Uterus (tissue), 4 donors: ENCODE measurements around the gene HIPK1. TPM values are rescaled to one million over a fixed set of nuclear protein-coding genes. Genes with fewer than 3 reads are reported as not detected.

Experiments used
- DNase-seq, 2 donors: peaks; one replicate each; pipeline ENCODE4 v3.0.0-alpha.2; 2019 to 2020
- H3K27ac ChIP-seq, 2 donors: fragments of 200-600 bp; sonication (generic); 1 replicate in 1 of 2; 2 replicates in 1 of 2; pipeline ENCODE4 v1.5.1; 2016 to 2018
- H3K27me3 ChIP-seq, 2 donors: fragments of 200-600 bp; sonication (generic); one replicate each; pipeline ENCODE4 v1.5.1; 2018 to 2019; ENCODE audit warnings: control low read depth in 1 of 2
- H3K36me3 ChIP-seq, 2 donors: fragments of 200-600 bp; sonication (generic); one replicate each; pipeline ENCODE4 v1.5.1; 2019; ENCODE audit warnings: control low read depth in 1 of 2
- H3K4me1 ChIP-seq, 2 donors: fragments of 200-600 bp; sonication (generic); one replicate each; pipeline ENCODE4 v1.5.1; 2018 to 2019; ENCODE audit warnings: control low read depth in 1 of 2
- H3K4me3 ChIP-seq, 2 donors: fragments of 200-600 bp; sonication (generic); 1 replicate in 1 of 2; 2 replicates in 1 of 2; pipeline ENCODE4 v1.5.1; 2018 to 2019; ENCODE audit warnings: mild to moderate bottlenecking in 1 of 2
- H3K9me3 ChIP-seq, 2 donors: fragments of 200-600 bp; sonication (generic); one replicate each; pipeline ENCODE4 v1.5.1; 2019; ENCODE audit warnings: control low read depth in 1 of 2
- POLR2A ChIP-seq, 2 donors: fragments of 450-650 bp; IDR thresholded peaks; one replicate each; pipeline ENCODE4 v1.6.1; 2016; ENCODE audit warnings: antibody characterized with exemption in 2 of 2, mild to moderate bottlenecking in 1 of 2, moderate library complexity in 1 of 2
- intact Hi-C: fragments of 100-400 bp; cut with DNase I; formaldehyde crosslinking; loops from one replicate; pipeline ENCODE4 v1.15.1; 2023; ENCODE audit warnings: low total_unique reads
- total RNA-seq, 4 donors: library from RNA; depleted of rRNA in 3 of 4; stranded (reverse); fragments of >200 nt in 3 of 4; gene quantifications; one replicate each; pipeline versions ENCODE4 v1.1.0 to v1.2.4, GENCODE V29; 2014 to 2023
- TF ChIP-seq, protein P1 (sequence below), 4 experiments: fragments of 200-600 bp in 2 of 4; fragments of 450-650 bp in 2 of 4; sonication (generic) in 2 of 4; IDR thresholded peaks; one replicate each; pipeline ENCODE4 v1.5.1; 2016 to 2019; ENCODE audit warnings: antibody characterized with exemption in 4 of 4, mild to moderate bottlenecking in 2 of 4, moderate library complexity in 1 of 4
- donor health status: DM: yes; HTN: yes; CAD: no.

The HIPK1 gene
- total RNA-seq, 4 donors from 2014 or later: 21.5 to 92.7 (median 39.7) TPM

DNA sequence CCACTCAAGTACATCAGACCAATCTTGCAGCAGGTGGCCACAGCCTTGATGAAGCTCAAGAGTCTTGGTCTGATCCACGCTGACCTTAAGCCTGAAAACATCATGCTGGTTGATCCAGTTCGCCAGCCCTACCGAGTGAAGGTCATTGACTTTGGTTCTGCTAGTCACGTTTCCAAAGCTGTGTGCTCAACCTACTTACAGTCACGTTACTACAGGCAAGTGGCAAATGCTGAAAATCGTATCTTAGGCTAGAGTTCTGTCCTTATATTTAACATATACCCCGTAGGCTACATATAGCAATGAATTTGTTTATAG is 12.1 kb downstream of the HIPK1 start:
- TF ChIP-seq POLR2A (IDR thresholded peaks at IDR 0.05): no peak
- TF ChIP-seq, protein P1, sequence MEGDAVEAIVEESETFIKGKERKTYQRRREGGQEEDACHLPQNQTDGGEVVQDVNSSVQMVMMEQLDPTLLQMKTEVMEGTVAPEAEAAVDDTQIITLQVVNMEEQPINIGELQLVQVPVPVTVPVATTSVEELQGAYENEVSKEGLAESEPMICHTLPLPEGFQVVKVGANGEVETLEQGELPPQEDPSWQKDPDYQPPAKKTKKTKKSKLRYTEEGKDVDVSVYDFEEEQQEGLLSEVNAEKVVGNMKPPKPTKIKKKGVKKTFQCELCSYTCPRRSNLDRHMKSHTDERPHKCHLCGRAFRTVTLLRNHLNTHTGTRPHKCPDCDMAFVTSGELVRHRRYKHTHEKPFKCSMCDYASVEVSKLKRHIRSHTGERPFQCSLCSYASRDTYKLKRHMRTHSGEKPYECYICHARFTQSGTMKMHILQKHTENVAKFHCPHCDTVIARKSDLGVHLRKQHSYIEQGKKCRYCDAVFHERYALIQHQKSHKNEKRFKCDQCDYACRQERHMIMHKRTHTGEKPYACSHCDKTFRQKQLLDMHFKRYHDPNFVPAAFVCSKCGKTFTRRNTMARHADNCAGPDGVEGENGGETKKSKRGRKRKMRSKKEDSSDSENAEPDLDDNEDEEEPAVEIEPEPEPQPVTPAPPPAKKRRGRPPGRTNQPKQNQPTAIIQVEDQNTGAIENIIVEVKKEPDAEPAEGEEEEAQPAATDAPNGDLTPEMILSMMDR (IDR thresholded peaks at IDR 0.05): no peak
- Histone ChIP-seq H3K27me3 (no peaks in the 10 kb centered on the region), H3K36me3 (no peaks in the 10 kb centered on the region), H3K27ac (no peak overlapping the region), H3K9me3 (no peaks in the 10 kb centered on the region), H3K4me3 (no peak overlapping the region), H3K4me1 (no peaks in the 10 kb centered on the region)
- intact Hi-C loops: no loop called here
- no peak for DNase-seq

DNA sequence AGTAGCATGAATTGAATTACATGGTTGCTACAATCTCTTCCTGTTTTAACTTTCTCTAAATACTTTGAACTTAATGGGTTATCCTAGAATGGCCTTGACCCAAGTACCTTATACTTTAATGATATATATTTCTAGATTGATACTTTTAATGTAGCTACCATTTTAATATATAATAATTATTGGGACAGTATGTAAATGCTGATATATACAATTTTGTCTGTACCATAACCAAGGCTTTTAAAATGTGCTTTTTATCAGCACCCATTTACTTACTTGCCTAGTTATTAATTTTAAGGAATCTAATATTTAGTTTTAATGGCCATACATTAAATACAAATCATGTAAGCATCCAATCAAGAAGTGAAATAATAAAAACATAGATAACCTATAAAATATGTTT is 13.4 kb downstream of the HIPK1 start:
- intact Hi-C loops: no loop called here
- Histone ChIP-seq H3K9me3 (no peaks in the 10 kb centered on the region), H3K4me1 (peaks cover 0 to 3% of the 10 kb centered on the region in 2 donors), H3K27me3 (no peaks in the 10 kb centered on the region), H3K36me3 (no peaks in the 10 kb centered on the region), H3K27ac (no peak overlapping the region), H3K4me3 (no peak overlapping the region)
- no peak for DNase-seq
- TF ChIP-seq, protein P1 (IDR thresholded peaks at IDR 0.05): no peak
- no peak for TF ChIP-seq POLR2A (IDR thresholded peaks at IDR 0.05)

DNA sequence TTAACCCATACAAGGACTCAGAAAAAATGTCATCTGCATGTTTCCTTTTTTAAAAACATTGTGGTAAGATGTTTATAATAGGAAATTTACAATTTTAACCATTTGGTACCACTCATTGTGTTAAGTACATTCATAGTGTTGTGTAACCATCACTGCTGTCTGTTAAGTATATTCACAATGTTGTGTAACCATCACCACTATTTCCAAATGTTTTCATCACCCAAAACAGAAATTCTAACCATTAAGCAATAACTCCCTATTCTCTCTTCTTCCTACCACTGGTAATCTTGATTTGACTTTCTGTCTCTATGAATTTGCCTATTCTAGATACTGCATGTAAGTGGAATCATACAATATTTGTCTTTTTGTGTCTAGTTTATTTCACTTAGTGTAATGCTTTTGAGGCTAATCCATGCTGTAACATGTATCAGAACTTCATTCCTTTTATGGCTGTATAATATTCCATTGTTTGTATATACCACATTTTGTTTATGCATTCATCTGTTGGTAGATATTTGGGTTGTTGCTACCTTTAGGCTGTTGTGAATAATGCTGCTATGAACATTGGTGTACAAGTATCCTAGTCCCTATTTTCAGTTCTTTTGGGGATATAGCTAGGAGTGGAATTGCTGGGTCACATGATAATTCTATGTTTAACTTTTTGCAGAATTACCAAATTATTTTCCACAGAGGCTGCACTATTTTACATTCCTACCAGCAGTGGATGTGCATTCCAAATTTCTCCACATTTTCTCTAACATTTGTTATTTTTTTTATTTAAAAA is 14.1 kb downstream of the HIPK1 start:
- Histone ChIP-seq H3K4me3 (no peak overlapping the region), H3K36me3 (no peaks in the 10 kb centered on the region), H3K27ac (no peak overlapping the region), H3K9me3 (no peaks in the 10 kb centered on the region), H3K4me1 (peaks cover 0 to 6% of the 10 kb centered on the region in 2 donors), H3K27me3 (no peaks in the 10 kb centered on the region)
- TF ChIP-seq, protein P1 (IDR thresholded peaks at IDR 0.05): no peak
- no peak for TF ChIP-seq POLR2A (IDR thresholded peaks at IDR 0.05)
- no peak for DNase-seq
- intact Hi-C loops: no loop called here

DNA sequence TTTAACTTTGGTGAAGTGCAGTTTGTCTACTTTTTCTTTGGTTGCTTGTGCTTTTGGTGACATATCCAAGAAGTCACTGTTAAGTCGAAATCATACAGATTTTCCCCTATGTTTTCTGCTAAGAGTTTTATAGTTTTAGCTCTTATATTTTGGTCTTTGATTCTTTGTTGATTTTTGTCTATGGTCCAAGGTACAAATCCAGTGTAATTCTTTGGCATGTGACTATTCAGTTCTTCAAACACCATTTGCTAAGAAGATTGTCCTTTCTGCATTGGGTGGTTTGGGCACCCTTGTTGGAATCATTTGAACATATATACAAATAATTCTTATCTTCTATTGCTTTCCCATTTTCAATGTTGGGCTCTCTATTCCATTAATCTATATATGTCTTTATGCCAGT is 16.2 kb downstream of the HIPK1 start:
- Histone ChIP-seq H3K9me3 (no peaks in the 10 kb centered on the region), H3K4me1 (peaks cover 0 to 10% of the 10 kb centered on the region in 2 donors), H3K27ac (no peak overlapping the region), H3K36me3 (no peaks in the 10 kb centered on the region), H3K27me3 (no peaks in the 10 kb centered on the region), H3K4me3 (no peak overlapping the region)
- TF ChIP-seq, protein P1 (IDR thresholded peaks at IDR 0.05): no peak
- TF ChIP-seq POLR2A (IDR thresholded peaks at IDR 0.05): no peak
- DNase-seq: no peak
- intact Hi-C loops: no loop called here

DNA sequence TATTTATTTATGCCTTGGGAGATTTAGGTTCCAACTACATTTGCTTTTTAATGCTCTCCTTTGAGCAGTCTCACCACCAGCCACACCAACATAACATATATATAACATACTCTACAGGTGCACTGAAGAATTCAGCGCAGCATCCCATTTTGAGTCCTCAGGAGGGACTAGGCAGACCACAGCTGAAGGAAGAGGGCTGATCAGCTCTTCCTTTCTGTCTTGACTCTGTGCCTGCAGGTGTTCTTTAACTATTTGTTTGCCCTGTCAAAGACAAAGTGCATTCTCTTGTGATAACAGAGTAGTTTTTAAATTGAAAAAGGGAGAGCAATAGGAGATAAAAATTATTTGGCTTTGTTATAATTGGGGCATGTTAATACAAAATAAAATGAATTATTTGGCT is 17.0 kb downstream of the HIPK1 start:
- no peak overlapping the region for H3K27ac ChIP-seq
- DNase-seq: no peak
- H3K4me1 ChIP-seq: peaks cover 0 to 10% of the 10 kb centered on the region in 2 donors
- H3K36me3 ChIP-seq: no peaks in the 10 kb centered on the region
- H3K9me3 ChIP-seq: no peaks in the 10 kb centered on the region
- intact Hi-C loops: no loop called here
- TF ChIP-seq, protein P1 (IDR thresholded peaks at IDR 0.05): no peak
- no peak overlapping the region for H3K4me3 ChIP-seq
- no peaks in the 10 kb centered on the region for H3K27me3 ChIP-seq
